H1 (cell line): ENCODE results near the gene EGR4.

ENCODE experiments used
- CREB1 ChIP-seq: IDR thresholded peaks from 2 replicates; pipeline ENCODE4 v1.6.1; 2012; ENCODE audit warnings: inconsistent platforms
- GTF2F1 ChIP-seq: IDR thresholded peaks from 2 replicates; pipeline ENCODE4 v1.6.1; 2012; ENCODE audit warnings: low read depth, low read length, improper control_type of control experiment, borderline replicate concordance
- JUN ChIP-seq: IDR thresholded peaks from 2 replicates; pipeline ENCODE4 v1.6.1; 2011; ENCODE audit warnings: low read depth, mild to moderate bottlenecking, improper control_type of control experiment, low read length
- KDM1A ChIP-seq: fragments of 200-600, 300-600 bp; sonication (generic); IDR thresholded peaks from 2 replicates; pipeline ENCODE4 v1.7.1; 2016; ENCODE audit warnings: mild to moderate bottlenecking, low read length, borderline replicate concordance
- POLR2A ChIP-seq, 2 experiments: IDR thresholded peaks; 1 replicate in 1 of 2; 2 replicates in 1 of 2; pipeline ENCODE4 v1.6.1; 2011; ENCODE audit warnings: low read depth in 2 of 2, low read length in 2 of 2, mild to moderate bottlenecking in 2 of 2; ENCODE audit errors: control extremely low read depth in 1 of 2
- POLR2AphosphoS5 ChIP-seq: IDR thresholded peaks from 2 replicates; pipeline ENCODE4 v1.6.1; 2011; ENCODE audit warnings: low read depth, low read length
- RBBP5 ChIP-seq: IDR thresholded peaks from 2 replicates; pipeline ENCODE4 v1.7.1; 2012; ENCODE audit warnings: low read depth, mild to moderate bottlenecking, inconsistent platforms, low read length, moderate library complexity, borderline replicate concordance
- SP1 ChIP-seq: IDR thresholded peaks from 2 replicates; pipeline ENCODE4 v1.6.1; 2011; ENCODE audit warnings: low read depth, low read length
- TCF12 ChIP-seq: IDR thresholded peaks from 2 replicates; pipeline ENCODE4 v1.6.1; 2011; ENCODE audit warnings: low read depth, mild to moderate bottlenecking, low read length
- YY1 ChIP-seq: IDR thresholded peaks from 2 replicates; pipeline ENCODE4 v1.6.1; 2011; ENCODE audit warnings: low read depth, mild to moderate bottlenecking, low read length
- TF ChIP-seq, protein P1 (sequence below): IDR thresholded peaks from 2 replicates; pipeline ENCODE4 v1.6.1; 2012; ENCODE audit warnings: inconsistent platforms
- TF ChIP-seq, protein P2 (sequence below), 3 experiments: IDR thresholded peaks; 1 replicate in 2 of 3; 2 replicates in 1 of 3; pipeline versions ENCODE4 v1.5.1 to v1.6.1; 2011; ENCODE audit warnings: low read length in 3 of 3, mild to moderate bottlenecking in 3 of 3, inconsistent platforms in 2 of 3, low read depth in 1 of 3, moderate library complexity in 1 of 3; ENCODE audit not compliant: insufficient read depth in 1 of 3; ENCODE audit errors: control extremely low read depth in 1 of 3
- TF ChIP-seq, protein P3 (sequence below): IDR thresholded peaks from 2 replicates; pipeline ENCODE4 v1.6.1; 2011; ENCODE audit warnings: low read length, improper control_type of control experiment

DNA sequence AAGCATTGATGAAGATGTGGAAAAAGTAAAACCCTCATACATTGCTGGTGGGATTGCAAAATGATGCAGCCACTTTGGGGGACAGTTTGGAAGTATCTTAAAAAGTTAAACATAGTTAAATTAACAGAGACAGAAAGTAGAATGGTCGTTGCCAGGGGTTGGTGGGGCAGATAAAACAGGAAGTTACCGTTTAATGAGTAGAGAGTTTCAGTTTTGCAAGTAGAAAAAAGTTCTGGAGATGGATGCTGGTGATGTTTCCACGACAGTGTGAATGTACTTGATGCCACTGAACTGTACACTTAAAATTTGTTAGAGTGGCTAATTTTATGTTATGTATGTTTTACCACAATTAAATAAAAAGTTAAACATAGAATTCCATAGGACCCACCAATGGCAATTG, 44.5 kb upstream of the EGR4 start:
- TF ChIP-seq POLR2A (IDR thresholded peaks at IDR 0.05; ENCODE audit: control extremely low read depth in 1 of 2, low read depth in 2 of 2, low read length in 2 of 2) (no peak), SP1 (no peak), CREB1 (no peak), GTF2F1 (no peak), POLR2AphosphoS5 (no peak), KDM1A (no peak), RBBP5 (no peak), JUN (no peak), TCF12 (no peak), YY1 (no peak)
- TF ChIP-seq, protein P1, sequence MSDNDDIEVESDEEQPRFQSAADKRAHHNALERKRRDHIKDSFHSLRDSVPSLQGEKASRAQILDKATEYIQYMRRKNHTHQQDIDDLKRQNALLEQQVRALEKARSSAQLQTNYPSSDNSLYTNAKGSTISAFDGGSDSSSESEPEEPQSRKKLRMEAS: no peak
- TF ChIP-seq, protein P2, sequence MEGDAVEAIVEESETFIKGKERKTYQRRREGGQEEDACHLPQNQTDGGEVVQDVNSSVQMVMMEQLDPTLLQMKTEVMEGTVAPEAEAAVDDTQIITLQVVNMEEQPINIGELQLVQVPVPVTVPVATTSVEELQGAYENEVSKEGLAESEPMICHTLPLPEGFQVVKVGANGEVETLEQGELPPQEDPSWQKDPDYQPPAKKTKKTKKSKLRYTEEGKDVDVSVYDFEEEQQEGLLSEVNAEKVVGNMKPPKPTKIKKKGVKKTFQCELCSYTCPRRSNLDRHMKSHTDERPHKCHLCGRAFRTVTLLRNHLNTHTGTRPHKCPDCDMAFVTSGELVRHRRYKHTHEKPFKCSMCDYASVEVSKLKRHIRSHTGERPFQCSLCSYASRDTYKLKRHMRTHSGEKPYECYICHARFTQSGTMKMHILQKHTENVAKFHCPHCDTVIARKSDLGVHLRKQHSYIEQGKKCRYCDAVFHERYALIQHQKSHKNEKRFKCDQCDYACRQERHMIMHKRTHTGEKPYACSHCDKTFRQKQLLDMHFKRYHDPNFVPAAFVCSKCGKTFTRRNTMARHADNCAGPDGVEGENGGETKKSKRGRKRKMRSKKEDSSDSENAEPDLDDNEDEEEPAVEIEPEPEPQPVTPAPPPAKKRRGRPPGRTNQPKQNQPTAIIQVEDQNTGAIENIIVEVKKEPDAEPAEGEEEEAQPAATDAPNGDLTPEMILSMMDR (IDR thresholded peaks at IDR 0.05; ENCODE audit: control extremely low read depth in 1 of 3, insufficient read depth in 1 of 3, low read depth in 1 of 3, low read length in 3 of 3): no peak
- TF ChIP-seq, protein P3, sequence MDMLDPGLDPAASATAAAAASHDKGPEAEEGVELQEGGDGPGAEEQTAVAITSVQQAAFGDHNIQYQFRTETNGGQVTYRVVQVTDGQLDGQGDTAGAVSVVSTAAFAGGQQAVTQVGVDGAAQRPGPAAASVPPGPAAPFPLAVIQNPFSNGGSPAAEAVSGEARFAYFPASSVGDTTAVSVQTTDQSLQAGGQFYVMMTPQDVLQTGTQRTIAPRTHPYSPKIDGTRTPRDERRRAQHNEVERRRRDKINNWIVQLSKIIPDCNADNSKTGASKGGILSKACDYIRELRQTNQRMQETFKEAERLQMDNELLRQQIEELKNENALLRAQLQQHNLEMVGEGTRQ: no peak
